ENCODE data around the gene TUBB6.

The TUBB6 gene

GRCh38 chr18:12338382-12338781, 30.3 kb downstream of the TUBB6 start:
- DNase-seq (ENCODE audit: low read depth): no peak
- no peak overlapping the region for H3K4me3 ChIP-seq (ENCODE audit: low read length)
- TF ChIP-seq CTCF (IDR thresholded peaks at IDR 0.05; ENCODE audit: insufficient read depth, low read depth, low read length, missing control alignments): no peak

- no peak overlapping the region for H3K4me3 ChIP-seq (ENCODE audit: low read length)
- TF ChIP-seq CTCF (IDR thresholded peaks at IDR 0.05; ENCODE audit: insufficient read depth, low read depth, low read length, missing control alignments): no peak
- no peak for DNase-seq (ENCODE audit: low read depth)
Observed at GRCh38 chr18:12340945-12341660, 33.1 kb downstream of the TUBB6 start.

- H3K4me3 ChIP-seq (ENCODE audit: low read length): no peak overlapping the region
- no peak for TF ChIP-seq CTCF (IDR thresholded peaks at IDR 0.05; ENCODE audit: insufficient read depth, low read depth, low read length, missing control alignments)
- no peak for DNase-seq (ENCODE audit: low read depth)
Observed at GRCh38 chr18:12342661-12343060, 34.6 kb downstream of the TUBB6 start.

- no peak for DNase-seq (ENCODE audit: low read depth)
- TF ChIP-seq CTCF (IDR thresholded peaks at IDR 0.05; ENCODE audit: insufficient read depth, low read depth, low read length, missing control alignments): no peak
- no peak overlapping the region for H3K4me3 ChIP-seq (ENCODE audit: low read length)
Observed at GRCh38 chr18:12345491-12346239, 37.6 kb downstream of the TUBB6 start.

GRCh38 chr18:12346240-12346565, 38.2 kb downstream of the TUBB6 start:
- TF ChIP-seq CTCF (IDR thresholded peaks at IDR 0.05; ENCODE audit: insufficient read depth, low read depth, low read length, missing control alignments): no peak
- no peak overlapping the region for H3K4me3 ChIP-seq (ENCODE audit: low read length)
- no peak for DNase-seq (ENCODE audit: low read depth)

GRCh38 chr18:12347895-12348294, 39.9 kb downstream of the TUBB6 start:
- TF ChIP-seq CTCF (IDR thresholded peaks at IDR 0.05; ENCODE audit: insufficient read depth, low read depth, low read length, missing control alignments): no peak
- no peak for DNase-seq (ENCODE audit: low read depth)
- no peak overlapping the region for H3K4me3 ChIP-seq (ENCODE audit: low read length)
